Embryonic facial prominence (tissue), 1 donor: ENCODE data around the gene ROBO1.
"Not testable (repeated sequence)": the region's sequence is repeated elsewhere in the genome, so short reads cannot be mapped to it uniquely, and the experiment has no call there.

Experiments
- DNase-seq: peaks from one replicate; pipeline ENCODE4 v3.0.0-alpha.2; 2016; ENCODE audit errors: extremely low spot score

The ROBO1 gene

DNA sequence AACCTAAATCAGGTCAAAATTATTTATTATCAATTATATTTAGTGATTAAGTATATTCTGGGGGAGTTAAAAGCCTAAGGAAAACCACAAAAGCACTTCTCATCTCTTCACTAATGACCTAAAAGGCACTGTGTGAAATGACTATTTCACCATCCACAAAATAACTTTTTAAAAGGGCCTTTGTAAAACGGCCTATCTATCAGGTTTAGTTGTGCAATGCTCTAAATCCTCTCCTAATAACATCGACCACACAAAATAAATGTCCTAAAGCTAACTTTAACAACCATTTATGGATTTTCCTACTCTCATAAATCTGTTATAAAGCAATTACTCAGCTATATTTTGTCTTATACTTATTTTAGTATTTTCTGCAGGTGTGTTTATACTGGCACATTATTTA, 1066.3 kb downstream of the ROBO1 start:
- DNase-seq: no peak

DNA sequence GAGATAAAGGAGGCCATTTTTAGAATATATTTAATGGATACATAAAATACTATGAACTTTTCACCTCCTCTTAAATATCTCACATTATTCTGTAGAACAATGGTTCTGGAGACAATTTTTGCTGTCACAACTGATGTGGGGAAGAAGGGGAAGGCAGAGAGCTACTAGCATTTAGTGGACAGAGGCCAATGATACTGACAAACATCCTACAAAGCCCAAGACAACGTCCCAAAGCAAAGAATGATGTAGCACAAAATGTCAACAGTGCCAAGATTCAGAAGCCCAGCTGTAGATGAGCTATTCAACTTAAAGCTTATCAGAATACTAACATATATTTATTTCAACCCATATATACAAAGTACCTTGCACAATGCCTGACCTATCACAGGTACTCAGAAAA, 1069.4 kb downstream of the ROBO1 start:
- DNase-seq: no peak

DNA sequence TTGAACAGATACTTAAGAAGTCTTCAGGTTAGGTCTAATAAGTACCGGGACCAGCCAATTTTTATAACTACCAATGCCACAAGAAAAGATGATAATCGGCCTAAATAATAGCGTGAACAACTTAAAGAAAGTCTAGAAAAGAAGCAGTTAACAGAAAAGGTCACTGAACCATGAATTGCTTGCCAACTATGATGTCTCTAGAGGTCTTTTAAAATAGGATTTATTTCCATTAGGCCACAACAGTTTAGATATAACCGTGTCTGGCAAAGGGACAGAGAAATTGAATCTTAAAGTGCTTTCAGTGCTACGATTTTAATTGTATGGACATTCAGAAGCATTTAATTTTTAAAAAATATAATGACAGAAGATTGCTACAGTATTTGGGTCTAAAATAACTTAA, 1070.4 kb downstream of the ROBO1 start:
- DNase-seq: no peak

DNA sequence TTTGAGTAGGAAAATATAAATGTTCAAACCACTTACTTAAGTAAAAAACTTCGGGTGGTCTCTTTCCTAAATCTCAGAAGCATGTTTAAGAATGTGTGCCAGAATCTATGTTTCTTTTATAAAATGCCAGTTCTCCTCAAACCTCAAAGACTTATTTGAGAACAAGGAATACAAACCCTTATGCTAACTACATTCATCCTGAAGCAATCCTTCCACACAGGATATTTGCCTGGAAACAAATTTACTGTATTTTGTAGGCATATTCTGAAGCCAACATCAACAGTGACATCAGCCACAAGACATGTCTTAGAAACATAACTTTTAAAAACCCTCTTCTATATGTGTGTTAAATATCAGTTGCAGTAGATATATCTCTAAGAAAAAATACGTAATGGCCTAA, 1077.0 kb downstream of the ROBO1 start:
- peak; percentile 57 for DNase-seq

DNA sequence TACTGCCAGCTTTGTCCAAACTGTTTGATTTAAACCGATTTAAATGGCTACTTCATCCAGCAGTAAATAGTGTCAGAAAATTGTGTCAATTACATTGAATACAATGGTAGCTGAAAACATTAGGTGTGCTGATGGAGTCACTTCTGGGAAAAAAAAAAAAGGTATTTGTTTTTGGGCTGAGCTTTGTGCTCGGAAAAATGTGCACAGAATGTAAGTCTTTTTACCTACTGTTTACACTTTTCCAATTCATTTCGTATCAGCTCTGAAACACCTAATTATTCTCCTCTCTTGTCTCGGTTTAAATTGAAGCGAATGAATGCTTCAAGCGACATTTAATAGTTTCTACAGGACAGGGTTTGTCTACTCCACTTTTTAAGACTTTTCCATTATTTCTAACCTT, 1078.4 kb downstream of the ROBO1 start:
- DNase-seq: no peak

DNA sequence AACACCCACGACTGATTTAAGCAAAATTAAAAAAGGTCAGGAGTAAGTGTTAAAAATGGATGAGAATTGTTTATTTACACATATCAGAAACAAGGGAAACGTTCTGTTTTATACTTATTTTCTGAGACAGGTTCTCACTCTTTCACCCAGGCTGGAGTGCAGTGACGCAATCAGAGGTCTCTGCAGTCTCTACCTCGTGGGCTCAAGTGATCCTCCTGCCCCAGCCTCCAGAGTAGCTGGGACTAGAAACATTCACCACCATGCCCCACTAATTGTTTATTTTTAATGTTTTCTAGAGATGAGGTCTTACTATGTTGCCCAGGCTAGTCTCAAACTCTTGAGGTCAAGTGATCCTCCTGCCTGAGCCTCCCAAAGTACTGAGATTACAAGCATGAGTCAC, 1080.3 kb downstream of the ROBO1 start:
- DNase-seq: no peak

DNA sequence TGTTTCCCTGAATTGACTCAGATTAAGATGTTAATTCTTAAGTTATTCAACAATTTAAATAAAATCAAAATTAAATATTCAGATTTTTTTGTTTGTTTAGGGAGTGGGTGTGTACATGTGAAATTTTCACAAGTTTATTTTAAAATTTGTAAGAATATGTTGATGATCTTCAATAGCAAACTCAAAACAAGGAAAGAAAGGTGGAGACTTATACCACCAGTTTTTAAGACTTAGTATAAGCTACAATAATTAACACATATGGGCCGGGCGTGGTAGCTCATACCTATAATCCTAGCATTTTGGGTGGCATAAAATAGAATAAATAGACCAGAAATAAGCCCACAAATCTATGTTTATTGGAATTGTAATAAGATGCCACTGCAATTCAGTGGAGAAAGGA, 1084.5 kb downstream of the ROBO1 start:
- DNase-seq: no peak

DNA sequence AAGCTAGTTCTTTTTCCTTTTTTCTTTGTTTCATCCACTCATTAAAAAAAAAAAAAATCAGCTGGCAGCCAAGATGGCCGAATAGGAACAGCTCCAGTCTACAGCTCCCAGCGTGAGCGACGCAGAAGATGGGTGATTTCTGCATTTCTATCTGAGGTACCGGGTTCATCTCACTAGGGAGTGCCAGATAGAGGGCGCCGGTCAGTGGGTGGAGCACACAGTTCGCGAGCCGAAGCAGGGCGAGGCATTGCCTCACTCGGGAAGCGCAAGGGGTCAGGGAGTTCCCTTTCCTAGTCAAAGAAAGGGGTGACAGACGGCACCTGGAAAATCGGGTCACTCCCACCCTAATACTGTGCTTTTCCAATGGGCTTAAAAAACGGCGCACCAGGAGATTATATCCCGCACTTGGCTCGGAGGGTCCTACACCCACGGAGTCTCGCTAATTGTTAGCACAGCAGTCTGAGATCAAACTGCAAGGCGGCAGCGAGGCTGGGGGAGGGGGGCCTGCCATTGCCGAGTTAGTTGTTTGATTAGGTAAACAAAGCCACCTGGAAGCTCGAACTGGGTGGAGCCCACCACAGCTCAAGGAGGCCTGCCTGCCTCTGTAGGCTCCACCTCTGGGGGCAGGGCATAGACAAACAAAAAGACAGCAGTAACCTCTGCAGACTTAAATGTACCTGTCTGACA, 1092.5 kb downstream of the ROBO1 start:
- DNase-seq: not testable (repeated sequence)

DNA sequence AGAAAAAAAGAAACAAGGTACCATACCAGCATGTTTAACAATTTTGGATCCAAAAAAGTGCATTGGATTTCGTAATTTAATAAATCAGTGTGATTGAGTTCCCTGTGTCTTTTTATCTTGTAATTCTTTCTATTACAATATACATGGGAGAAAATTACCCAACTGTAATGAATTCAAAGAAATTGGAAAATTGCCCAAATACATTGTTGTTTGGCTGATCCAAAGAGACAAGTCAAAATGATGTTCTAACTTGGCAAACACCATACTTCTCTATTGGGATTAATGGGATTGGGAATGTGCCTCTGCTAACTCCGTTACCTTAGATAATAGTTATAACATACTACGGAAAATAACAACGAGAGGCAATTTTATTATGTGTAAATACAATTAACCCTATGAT, 1097.1 kb downstream of the ROBO1 start:
- DNase-seq: no peak

DNA sequence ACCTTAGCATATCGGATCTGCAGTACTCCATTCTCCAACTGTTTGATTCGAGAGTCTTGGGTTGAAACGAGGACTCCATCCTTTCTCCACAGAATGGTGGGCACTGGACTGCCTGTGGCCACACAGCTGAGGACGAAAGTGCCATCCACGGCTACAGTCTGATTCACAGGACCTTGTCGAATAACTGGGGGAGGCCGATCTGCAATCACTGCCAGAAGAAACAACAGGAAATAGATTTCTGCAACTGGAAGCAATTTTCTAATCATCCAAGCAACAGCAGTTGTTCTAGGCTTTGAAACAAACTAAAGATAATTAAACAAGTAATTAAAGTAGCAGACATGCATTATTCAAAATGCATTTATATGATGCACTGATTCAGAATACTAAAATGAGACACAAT, 1097.7 kb downstream of the ROBO1 start:
- no peak for DNase-seq

DNA sequence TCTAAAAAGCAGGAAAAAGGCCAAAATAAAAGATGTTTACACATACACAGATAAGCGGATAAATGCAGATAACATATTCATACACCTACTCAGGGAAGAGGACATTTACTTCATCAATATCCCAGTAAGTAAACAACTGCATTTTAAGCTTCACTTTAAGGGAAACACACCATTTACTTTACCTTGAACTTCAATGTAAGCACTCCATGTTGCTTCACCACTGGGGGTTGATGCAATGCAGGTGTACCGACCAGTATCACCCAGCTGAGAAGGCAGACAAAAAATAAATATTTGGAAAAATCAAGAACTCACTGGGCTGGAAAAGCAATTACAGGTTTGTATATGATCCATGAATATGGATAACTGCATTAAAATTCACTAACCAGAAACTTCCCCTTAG, 1099.5 kb downstream of the ROBO1 start:
- no peak for DNase-seq

DNA sequence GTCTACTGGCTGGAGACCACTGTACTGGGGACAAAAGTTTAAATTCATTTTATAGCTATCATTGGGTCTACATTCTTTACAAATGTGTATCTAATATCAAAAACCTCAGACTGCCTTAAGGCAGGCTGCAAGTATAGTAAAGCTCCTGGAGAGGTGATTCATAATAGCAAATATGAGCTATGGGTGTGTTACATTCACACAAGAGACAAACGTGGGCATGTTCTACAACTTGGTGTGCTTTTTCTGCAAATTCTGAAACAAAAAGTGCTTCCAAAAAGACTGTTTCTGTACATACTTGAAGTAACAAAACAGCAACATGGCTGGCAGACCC, 1101.4 kb downstream of the ROBO1 start:
- DNase-seq: no peak

DNA sequence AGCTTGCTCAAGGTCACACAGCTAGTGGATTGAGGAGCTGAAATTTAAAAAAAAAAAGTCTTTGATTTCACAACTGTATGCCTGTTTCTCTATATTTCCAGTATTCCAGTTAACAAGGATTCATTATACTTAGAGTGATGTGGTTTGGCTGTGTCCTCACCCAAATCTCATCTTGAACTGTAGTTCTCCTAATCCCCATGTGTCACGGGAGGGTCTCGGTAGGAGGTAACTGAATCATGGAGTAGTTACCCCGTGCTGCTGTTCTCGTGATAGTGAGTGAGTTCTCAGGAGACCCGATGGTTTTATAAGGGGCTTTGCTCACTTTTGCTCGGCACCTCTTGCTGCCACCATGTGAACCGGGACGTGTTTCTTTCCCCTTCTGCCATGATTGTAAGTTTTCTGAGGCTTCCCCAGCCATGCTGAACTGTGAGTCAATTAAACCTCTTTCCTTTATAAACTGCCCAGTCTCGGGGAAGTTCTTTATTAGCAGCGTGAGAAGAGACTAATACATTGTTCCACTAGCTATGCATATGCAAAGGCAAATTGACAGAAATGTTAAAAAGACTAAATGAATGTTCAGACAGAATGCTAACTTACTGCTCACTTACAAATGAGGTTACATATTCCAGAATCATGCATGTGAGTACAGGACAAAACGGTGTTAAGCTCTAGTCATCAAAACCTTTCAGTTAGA, 1101.9 kb downstream of the ROBO1 start:
- DNase-seq: no peak

DNA sequence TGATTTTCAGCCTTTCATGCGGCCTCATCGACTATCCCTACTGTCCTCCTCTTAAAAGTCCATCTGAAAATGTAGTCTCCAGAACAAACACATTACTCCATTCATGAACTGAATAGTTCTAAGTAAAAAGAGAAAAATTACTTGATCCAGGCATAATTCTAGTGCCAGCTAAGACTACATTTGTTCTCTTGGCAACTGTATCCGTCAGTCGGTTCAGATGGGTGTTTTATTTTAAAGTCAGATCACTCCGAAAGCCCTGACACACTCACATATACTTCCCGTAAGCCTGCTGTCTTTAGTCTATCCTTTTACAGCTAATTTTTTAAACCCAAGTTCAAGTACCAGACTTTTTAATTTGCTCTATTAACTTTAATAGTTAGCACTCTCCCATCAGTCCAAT, 1102.7 kb downstream of the ROBO1 start:
- DNase-seq: no peak

DNA sequence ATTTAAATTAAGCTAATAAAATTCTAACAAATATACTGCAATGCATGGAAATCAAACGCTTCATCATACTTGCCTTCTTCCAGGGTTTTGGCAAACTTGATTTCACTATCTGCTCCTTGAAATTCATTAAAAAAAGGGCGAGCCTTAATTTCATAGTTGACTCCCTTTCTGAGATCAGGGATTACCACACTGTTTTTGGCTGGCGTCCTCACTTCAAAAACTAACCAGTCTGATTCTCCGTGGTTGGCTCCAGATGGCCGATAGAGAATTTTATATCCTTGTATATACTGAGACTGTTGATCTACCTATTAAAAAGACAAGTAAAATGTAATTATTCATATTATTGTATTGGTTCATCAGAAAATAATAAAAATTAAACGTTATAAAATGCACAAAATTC, 1106.8 kb downstream of the ROBO1 start:
- no peak for DNase-seq

DNA sequence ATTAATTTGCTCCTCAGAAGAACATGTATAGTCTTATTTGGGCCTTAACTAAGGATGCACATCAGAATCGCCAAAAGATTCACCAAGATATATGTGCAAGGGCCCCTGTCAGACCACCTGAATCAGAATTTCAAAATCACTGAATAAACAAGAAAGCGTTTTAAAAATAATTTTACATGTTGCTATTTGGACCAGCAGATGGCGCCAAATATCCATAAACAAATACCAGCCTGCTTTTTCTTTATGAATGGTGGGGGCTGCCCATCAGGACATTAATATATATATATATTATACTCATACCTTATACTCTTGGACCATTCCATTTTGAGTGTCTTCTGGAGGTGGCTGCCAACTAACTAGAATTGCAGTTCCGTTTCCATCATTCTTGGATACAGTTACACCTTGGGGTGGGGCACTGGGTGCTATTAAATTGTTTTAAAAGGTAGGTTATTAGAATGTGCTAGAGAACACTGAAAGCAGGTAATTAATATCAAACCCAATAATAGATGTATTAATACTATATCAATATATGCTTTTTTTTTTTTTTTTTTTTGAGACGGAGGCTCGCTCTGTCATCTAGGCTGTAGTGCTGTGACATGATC, 1108.3 kb downstream of the ROBO1 start:
- no peak for DNase-seq

DNA sequence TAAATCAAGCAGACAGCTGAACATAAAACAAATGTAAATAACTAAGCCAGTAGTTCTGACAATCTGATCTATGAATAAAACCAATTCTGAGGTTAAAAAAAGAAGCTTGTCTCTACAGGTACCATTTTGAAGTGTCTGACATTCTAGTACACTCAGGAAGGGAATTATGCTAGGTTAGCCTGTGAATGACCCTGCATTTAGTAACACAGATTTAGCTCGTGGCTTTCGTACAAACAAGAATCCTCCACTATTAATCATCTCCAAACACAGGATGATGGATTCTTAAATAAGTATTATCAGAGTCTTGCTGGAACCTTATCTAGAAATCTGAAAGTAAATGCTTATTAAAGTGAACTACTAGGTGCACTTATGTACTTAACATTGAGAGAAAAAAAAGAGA, 1120.1 kb downstream of the ROBO1 start:
- no peak for DNase-seq

DNA sequence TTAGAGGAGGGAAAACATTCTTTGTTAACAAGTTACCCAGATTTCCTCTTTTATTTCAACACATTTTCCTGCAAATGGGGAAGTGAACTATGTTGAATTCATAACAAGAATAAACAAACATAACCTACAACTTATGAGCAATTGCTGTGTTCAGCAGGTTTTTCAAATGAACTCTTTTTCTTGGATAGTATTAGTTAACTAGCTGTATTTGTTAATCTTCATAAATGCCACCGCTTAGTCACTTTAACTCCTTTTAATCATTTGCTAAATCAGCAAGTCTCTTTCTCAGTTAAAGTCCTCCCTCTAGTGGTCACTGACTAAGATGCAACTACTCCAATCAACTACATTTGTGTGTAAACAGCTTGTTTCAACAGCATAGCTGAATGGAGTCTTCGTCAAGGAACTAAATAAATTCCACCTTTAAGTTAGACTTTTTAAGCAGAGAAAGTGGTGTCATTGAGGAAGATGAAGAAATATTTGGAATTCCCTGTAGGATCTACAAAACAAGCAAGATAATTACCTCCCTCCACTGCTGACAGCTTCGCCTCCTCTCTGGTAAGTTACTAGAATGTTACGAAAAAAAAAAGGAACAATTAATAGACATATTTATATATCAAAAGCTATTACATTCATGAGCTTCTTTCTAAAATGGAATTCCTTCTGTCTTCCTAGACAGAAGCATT, 1122.0 kb downstream of the ROBO1 start:
- DNase-seq: peak; percentile 68

DNA sequence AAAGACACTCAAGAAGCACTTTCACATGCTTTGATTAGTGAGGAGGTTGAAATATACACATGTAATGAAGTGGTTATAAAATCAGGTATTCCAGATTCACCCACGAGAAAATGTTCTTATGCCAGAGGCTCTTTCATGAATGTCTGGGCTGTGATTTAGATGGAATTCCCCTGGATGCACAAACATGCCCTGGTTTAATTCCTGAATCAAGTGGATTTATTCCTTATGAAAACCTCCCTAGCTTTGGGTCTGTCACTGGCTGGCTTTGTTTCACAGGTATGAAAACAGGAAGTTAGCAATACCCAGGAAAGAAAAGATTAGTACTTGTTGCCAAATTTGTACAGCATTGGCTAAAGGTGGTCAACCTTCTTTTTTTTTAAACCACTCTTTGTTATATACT, 1123.0 kb downstream of the ROBO1 start:
- DNase-seq: no peak

DNA sequence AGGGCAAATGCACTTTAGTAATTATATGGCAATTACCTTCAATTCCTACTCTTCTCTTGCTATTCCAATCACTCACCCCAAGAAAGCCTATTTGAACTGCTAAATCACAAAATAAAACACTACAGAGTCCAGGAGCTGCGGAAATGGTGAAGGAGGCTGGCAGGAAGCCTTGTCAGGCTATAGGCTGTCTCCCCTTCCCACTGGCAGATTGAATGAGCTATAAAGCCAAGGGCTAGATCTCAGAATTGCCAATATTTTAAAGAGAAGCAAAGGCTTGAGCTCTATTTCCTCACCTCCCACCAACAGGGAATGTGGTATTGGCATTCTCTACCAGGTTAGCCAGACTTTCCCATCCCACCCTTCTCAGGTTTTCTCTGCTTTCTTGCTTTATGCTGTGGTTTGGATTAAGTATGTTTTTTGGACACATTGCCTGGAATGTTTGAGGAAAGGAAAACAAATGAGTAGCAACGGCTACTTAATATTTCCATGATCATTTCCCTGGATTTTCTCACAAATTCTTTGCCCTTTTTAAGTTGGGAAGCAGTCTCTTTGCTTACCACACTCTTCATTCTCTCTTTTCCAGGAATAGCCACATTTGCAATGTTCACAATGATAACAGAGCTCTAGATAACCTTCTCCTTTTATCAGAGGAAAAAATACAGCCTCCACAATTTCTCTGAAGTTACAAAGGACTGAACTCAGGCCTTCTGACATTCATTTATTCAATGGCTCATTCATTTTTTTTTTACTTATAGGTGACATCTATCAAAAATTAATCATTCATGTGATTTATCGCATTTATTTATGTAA, 1125.4 kb downstream of the ROBO1 start:
- DNase-seq: no peak

DNA sequence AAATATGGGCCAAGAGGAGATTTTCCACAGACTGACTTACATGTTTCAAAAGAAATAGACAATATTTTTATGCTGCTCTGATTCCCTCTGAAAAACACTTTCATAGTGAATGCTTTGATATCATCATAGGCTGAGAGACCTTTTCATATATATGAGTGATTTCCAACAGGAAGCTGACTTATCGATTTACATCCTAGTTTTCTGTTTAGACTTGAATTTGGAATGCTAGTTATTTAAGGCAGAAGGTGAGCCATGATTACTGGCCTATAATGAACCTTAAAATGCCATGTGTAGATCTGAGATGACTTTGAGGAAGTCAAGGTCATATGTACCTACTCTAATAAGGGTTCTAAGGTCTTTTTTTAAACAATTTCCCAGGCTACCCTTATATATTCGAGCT, 1126.1 kb downstream of the ROBO1 start:
- DNase-seq: no peak

DNA sequence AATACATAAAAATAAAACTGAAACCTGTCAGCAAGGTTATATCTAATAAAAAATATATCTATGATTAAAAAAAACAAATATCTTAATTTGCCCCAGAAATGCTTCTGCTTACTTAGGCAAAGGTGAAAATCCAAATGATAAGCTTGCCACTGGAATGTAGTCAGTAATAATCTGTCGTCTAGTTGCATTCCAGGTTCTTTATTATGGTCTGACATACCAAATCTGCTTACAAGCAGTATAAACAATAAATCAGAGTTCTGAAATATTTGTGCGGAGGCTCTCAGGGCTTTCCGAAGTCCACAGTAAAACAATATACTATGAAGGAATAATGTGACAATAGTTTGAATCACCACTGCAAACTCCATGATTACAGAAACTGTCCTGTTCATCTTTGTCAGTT, 1133.5 kb downstream of the ROBO1 start:
- no peak for DNase-seq
